Suppressor macrophage treated with lipopolysaccharide for 1 hour (primary cell): ENCODE data around the gene SCYL1.
"Not testable (repeated sequence)": the region's sequence is repeated elsewhere in the genome, so short reads cannot be mapped to it uniquely, and the experiment has no call there.

ENCODE experiments used
- DNase-seq, 3 donors: peaks; one replicate each; pipeline ENCODE4 v3.0.0-alpha.2; 2020 to 2022

Gene SCYL1

GRCh38 chr11:65554842-65555430 is 30.1 kb downstream of the SCYL1 start:
- DNase-seq = no peak

GRCh38 chr11:65555693-65556231 is 30.9 kb downstream of the SCYL1 start:
- DNase-seq = peak; percentile 60 to 76 (median 70)

DNA sequence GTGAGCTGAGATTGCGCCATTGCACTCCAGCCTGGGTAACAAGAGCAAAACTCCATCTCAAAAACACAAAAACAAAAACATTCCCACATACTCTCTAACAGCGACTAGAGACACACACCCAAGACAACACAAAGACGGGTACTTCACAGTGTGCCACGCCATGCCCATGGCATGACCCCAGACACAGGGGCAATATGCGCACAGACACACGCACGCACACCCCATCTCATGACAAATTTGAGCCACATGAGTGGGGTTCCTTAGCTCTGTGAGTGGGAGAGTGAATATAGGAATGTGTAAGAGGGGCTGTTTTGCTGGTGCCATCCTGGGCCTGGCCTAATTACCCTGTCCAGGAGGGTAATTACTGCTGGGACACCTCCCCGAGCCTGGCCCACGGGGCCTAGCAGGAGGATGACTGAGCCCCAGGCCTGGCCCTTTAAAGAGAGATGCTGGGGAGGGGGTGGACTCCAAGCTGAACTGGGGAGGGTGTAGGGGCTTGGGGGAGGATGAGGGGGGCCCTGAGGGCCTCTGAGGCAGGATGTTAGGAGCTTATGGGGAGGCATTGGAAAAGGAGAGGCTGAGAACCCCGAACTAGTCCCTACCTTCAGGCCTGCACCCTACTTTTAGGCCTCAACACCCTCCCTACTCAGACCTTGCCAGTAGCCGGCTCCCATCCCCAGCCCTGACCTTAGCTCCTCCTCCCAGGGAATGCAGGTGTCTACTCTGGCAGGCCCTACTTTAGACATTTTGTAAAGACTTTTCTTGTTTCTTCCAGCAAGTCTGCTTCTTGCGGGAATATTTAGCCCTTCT is 31.8 kb downstream of the SCYL1 start:
- no peak for DNase-seq

DNA sequence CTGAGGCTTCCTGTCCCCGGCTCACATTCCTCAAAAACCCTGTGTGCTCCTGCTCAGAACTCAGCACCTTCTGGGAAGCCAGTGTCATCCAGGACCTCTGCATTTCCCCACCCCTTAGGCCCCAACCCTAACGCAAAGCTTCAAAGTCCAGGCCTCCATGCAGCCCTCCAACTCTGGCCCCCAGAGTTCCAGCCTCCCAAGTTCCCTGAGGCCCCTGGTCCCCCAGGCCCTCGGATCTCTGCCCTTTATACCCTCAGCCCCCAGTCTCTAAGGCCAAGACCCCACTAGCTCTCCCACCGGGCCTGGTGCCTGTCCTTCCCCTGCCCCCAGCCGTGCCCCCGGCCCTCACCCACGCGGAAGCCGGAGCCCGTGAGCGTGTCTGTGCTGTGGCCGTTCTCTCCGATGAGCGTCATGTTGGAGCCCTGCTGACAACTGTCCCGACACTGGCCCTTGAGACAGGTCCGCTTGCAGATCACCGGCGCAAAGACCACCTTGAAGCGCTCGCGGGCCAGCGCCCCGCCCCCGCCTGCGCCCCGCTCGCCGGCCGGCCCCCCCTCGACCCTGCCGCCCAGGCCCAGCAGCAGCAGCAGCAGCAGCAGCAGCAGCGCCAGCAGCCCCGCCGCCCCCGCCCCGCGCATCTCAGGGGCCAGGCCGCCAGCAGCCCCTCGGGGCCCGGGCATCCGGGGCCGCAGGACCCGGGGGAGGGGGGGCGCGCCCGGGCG is 32.6 kb downstream of the SCYL1 start:
- DNase-seq = no peak

GRCh38 chr11:65558002-65558929 is 33.4 kb downstream of the SCYL1 start, which contains the start of gene LTBP3:
LTBP3 (minus strand) TSS chr11:65558359; CDS start chr11:65557959, 400 bp downstream.
- peak; percentile 63 to 86 (median 67) for DNase-seq

DNA sequence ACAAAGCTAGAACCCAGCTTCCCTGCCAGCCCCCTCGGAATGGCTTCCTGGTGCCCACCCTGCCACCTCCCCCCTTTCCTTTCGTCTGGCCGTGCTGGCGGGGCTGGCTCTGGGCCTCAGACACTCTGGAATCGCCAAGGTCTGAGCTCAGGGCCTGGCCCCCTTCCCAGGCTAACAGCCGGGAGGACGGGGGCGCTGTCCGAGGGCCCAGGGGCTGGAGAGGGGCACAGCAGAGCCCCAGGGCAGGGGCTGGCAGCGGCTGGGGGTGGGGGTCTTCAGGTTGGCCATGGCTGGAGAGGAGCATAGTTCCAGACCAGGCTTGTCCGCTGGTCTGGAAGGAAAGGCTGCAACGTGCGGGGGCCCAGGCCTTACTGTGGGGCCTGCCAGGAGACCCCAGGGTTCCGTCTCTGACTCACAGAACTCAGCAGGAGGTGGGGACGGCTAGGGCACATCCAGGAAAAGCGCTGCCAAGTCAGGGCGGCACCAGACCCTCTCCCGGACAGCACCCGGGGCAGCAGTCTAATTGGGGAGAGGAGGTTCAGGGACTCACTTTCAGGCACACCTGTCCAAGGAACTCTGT is 34.1 kb downstream of the SCYL1 start:
- DNase-seq = no peak

DNA sequence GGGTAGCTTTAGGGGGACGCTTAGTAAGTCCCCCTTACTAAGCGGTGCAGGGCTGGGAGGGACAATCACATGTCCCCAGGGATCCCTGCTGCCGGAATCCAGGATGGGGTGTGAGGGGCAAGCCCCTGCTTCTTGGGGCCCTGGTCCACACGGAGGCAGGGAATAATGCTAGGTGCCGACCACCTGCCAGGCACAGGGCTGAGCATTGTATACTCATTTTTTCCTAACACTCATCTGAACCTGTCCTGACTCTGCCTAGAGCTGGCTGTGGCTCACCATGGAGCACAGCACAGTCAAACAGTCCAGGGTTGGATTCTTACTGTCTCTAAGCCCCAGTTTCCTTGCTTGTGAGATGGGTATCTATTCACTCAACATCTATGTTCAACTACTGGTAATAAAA is 34.7 kb downstream of the SCYL1 start:
- no peak for DNase-seq

DNA sequence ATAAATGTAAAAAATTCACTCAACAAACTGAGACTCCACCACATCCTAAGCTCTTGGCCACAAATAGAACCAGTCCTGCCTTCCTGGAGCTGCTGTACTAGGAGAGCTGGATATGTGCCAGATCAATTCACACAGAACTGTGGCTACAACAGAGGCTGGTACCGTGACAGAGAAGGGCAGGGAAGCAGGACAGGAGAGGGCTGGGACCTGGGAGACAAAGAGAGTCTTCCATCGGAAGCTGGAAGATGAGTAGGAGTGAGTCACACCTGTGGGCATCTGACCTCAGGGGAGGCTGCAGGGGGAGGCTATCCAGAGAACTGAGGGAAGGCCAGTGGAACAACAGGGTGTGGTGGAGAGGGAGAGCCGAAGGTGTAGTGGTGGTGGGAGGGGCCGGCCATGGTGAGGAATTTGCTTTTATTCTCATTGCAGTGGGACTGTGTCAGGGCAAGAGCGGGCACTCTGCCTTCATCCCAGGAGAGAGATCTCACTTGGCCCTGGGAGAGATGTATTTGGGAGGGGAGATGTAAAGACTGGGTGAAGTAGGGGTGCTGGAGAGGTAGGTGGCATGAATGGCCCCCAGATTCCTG is 35.2 kb downstream of the SCYL1 start:
- DNase-seq = no peak

GRCh38 chr11:65560555-65561418 is 35.9 kb downstream of the SCYL1 start:
- DNase-seq = no peak

GRCh38 chr11:65562020-65562419 is 37.1 kb downstream of the SCYL1 start:
- no peak for DNase-seq

DNA sequence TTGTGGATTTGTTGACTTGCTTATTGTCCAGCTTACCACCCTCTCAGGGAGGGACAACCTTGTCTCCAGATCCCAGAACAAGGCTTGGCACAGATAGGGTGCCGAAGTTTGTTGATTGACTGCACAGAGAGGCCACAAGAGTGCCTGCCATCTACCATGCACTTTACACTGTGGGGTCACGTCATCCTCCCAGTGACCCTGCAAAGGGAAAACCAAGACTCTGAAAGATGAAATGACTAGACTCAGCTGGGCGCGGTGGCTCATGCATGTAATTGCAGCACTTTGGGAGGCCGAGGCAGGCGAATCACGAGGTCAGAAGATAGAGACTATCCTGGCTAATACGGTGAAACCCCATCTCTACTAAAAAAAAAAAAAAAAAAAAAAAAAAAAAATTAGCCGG is 37.9 kb downstream of the SCYL1 start:
- DNase-seq = no peak

DNA sequence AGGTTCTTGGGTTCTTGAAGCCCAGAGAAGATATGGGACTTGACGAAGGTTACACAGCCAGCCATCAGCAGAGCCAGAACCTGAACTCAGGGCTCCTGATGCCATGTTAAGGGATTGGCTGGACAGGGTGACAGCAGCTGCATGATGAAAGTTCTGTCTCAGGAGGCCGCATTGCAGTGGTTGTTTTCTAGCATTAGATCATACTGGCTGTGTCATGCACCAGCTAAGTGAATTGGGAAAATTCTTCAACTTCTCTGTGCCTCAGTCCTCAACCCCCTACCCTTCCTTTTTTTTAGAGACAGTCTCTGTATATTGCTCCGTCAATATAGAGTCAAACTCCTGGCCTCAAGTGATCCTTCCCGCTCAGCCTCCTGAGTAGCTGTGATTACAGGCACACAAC is 38.7 kb downstream of the SCYL1 start:
- DNase-seq = peak; percentile 45 to 55 (median 51)

GRCh38 chr11:65564879-65565559 is 40.1 kb downstream of the SCYL1 start:
- not testable (repeated sequence) for DNase-seq

DNA sequence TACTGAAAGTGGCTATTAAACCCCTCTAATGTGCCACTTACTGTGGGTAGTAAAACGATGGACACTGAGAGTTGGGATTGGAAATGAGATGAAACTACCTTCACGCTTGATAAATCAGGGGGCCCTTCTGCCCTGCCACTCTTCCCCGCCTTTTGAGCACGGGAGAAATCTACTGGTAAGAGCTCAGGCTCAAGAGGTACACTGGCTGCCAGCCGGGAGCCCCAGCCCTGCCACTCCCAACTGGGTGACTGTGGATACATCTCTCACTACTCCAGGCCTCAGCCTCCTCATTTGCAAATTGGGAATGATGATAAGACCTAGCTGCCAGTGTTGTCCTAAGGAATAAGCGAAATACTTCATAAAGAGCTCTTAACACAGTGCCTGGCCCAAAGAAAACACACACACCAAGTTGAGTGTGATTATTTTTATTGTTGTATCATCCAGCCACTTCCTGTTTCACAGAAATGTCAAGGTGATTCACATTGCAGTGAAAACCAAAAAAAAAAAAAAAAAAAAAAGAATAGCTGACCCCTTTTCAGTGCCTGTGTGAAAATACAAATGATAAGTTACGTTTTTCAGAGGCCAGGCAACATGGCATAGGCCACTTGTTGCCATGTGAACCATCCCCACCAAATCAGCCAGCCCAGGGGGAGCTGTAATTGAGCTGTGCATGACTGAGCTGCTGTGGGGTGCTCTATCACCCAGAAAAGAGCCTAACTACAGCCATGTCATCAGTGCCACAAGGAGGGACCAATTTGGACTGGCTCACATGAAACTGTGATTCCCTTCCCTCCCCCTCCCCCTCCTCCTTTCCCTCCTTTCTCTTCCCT is 41.0 kb downstream of the SCYL1 start:
- DNase-seq = no peak

DNA sequence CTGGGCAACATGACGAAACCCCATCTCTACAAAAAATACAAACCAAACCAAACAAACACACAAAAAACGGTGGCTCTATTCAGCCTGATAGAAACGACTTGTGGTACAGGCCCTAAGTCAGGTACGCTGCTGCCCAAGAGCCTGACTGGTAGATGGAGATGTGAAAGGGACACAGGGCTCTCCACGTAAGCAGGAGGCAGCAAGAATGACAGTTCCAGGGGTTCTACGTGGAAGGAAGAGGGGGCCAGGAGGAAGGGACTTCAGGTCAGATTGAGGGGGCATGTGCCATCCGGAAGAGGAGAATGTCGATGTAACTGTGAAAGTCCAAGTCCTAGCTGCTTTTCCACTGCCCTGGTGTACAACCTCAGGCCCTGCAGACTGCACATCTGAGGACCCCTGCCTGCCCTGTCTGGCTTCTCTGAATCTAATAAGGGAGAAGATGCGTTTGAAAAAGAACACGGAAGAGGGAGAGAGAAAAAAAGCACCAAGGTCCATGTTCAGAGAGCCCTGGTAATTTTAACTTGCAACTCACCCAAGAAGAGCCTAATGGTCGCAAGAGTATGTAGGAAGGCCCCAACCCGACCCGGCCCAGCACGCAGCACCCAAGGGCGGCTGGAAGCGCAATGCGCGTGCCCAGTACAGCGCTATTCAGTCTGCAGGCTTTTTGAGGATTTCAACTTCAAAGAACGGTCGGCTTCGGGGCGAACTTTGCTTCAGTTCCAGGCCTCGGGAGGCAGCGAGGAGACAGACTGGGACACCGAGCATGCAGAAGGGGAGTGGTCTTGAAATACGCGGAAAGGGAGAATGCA is 44.5 kb downstream of the SCYL1 start:
- DNase-seq = peak in 1 of 3 donors; percentile 52

GRCh38 chr11:65569973-65570918 is 45.4 kb downstream of the SCYL1 start, which contains the start of gene ZNRD2:
ZNRD2 (plus strand) TSS chr11:65570477; CDS start chr11:65570492, 15 bp downstream.
- DNase-seq = peak; percentile 99

DNA sequence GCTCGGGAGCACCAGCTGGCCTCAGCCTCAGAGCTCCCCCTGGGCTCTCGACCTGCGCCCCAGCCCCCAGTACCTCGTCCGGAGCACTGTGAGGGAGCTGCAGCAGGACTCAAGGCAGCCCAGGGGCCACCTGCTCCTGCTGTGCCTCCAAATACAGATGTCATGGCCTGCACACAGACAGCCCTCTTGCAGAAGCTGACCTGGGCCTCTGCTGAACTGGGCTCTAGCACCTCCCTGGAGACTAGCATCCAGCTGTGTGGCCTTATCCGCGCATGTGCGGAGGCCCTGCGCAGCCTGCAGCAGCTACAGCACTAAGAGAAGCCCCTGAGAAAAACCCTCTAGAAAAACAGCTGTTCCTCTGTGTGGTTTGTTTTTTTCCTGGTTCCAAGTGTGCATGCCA is 46.5 kb downstream of the SCYL1 start:
- DNase-seq = no peak
